GM21529 (cell line): Measurements from ENCODE around the gene SRP9.
"Not testable (repeated sequence)": the region's sequence is repeated elsewhere in the genome, so short reads cannot be mapped to it uniquely, and the experiment has no call there.

Experiments used
- ATAC-seq: cut with Tn5 transposase; IDR thresholded peaks from one replicate; pipeline ENCODE4 v1.9.1; 2021; ENCODE audit not compliant: unreplicated experiment

Gene SRP9

GRCh38 chr1:225755671-225756319 is 21.8 kb upstream of the SRP9 start:
- no peak for ATAC-seq

- no peak for ATAC-seq
Measured at GRCh38 chr1:225757927-225758656, 19.5 kb upstream of the SRP9 start.

- ATAC-seq: not testable (repeated sequence)
Measured at GRCh38 chr1:225759972-225760371, 17.7 kb upstream of the SRP9 start.

GRCh38 chr1:225760531-225760930 is 17.1 kb upstream of the SRP9 start:
- ATAC-seq: no peak

GRCh38 chr1:225761395-225761794 is 16.2 kb upstream of the SRP9 start:
- ATAC-seq: not testable (repeated sequence)

GRCh38 chr1:225762002-225762441 is 15.6 kb upstream of the SRP9 start:
- ATAC-seq: no peak

GRCh38 chr1:225762444-225762843 is 15.2 kb upstream of the SRP9 start:
- ATAC-seq: no peak

- ATAC-seq: no peak
Measured at GRCh38 chr1:225763716-225764548, 13.7 kb upstream of the SRP9 start.

- no peak for ATAC-seq
Measured at GRCh38 chr1:225765982-225766674, 11.5 kb upstream of the SRP9 start.

GRCh38 chr1:225766967-225767633 is 10.5 kb upstream of the SRP9 start:
- no peak for ATAC-seq

- no peak for ATAC-seq
Measured at GRCh38 chr1:225767634-225768540, 9.7 kb upstream of the SRP9 start.

- ATAC-seq: no peak
Measured at GRCh38 chr1:225768662-225769426, 8.8 kb upstream of the SRP9 start.

- no peak for ATAC-seq
Measured at GRCh38 chr1:225769687-225770086, 7.9 kb upstream of the SRP9 start.

- no peak for ATAC-seq
Measured at GRCh38 chr1:225770561-225771248, 6.9 kb upstream of the SRP9 start.

- no peak for ATAC-seq
Measured at GRCh38 chr1:225771661-225772322, 5.8 kb upstream of the SRP9 start.

GRCh38 chr1:225772323-225772768 is 5.3 kb upstream of the SRP9 start:
- peak; percentile 49 for ATAC-seq

- ATAC-seq: no peak
Measured at GRCh38 chr1:225772848-225773247, 4.8 kb upstream of the SRP9 start.
